Neural progenitor cell (in vitro differentiated cells): ENCODE results near the gene DNAJB11.

ENCODE experiments used
- CTCF ChIP-seq: fragments of 200-600 bp; sonication (generic); IDR thresholded peaks from 2 replicates; pipeline ENCODE4 v1.5.1; 2017; ENCODE audit warnings: antibody characterized with exemption, mild to moderate bottlenecking
- EZH2 ChIP-seq: fragments of 200-600 bp; sonication (generic); IDR thresholded peaks from 2 replicates; pipeline ENCODE4 v1.6.1; 2017; ENCODE audit warnings: antibody characterized with exemption, mild to moderate bottlenecking, moderate library complexity

GRCh38 chr3:186570096-186570940 is at the start of gene DNAJB11:
- TF ChIP-seq CTCF (no peak), EZH2 (no peak)
